ENCODE data around the gene FHOD3. TPM values are rescaled to one million over a fixed set of nuclear protein-coding genes. Genes with fewer than 3 reads are reported as not detected.

Gene FHOD3
- total RNA-seq, 2 donors from 2014 or later, result 19.8 to 24.9 TPM

DNA sequence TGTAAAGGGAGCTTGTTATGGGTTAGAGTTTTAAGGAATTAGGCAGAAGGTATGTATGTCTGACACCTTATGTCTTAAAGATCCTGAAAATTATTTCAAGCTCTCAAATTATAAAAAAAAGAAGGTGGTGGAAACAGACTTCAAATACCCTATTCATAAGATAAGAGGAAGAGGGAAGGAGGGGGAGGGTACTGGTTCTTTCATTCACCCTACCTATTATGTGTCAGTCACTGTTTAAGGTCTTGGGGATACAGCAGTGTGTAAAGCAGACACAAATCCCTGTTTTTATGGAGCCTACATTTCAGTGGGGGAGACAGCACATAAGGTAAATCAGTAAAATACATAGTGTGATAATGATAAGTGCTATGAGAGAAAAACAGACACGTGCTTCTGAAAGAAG is 184.4 kb downstream of the FHOD3 start:
- no peak for ATAC-seq (ENCODE audit: insufficient number of reproducible peaks, low FRiP score, low read depth)
- TF ChIP-seq, protein P1, sequence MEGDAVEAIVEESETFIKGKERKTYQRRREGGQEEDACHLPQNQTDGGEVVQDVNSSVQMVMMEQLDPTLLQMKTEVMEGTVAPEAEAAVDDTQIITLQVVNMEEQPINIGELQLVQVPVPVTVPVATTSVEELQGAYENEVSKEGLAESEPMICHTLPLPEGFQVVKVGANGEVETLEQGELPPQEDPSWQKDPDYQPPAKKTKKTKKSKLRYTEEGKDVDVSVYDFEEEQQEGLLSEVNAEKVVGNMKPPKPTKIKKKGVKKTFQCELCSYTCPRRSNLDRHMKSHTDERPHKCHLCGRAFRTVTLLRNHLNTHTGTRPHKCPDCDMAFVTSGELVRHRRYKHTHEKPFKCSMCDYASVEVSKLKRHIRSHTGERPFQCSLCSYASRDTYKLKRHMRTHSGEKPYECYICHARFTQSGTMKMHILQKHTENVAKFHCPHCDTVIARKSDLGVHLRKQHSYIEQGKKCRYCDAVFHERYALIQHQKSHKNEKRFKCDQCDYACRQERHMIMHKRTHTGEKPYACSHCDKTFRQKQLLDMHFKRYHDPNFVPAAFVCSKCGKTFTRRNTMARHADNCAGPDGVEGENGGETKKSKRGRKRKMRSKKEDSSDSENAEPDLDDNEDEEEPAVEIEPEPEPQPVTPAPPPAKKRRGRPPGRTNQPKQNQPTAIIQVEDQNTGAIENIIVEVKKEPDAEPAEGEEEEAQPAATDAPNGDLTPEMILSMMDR (IDR thresholded peaks at IDR 0.05), result no peak
- Histone ChIP-seq H3K27ac (no peak overlapping the region), H3K27me3 (replicated peaks; ENCODE audit: insufficient read depth) (no peaks in the 10 kb centered on the region), H3K4me1 (ENCODE audit: control insufficient read depth in 1 of 2, low read depth in 2 of 2) (peaks cover 0 to 10% of the 10 kb centered on the region in 2 donors), H3K9me3 (no peaks in the 10 kb centered on the region), H3K36me3 (no peaks in the 10 kb centered on the region), H3K4me3 (no peak overlapping the region)
- DNase-seq (ENCODE audit: low spot score), result no peak

DNA sequence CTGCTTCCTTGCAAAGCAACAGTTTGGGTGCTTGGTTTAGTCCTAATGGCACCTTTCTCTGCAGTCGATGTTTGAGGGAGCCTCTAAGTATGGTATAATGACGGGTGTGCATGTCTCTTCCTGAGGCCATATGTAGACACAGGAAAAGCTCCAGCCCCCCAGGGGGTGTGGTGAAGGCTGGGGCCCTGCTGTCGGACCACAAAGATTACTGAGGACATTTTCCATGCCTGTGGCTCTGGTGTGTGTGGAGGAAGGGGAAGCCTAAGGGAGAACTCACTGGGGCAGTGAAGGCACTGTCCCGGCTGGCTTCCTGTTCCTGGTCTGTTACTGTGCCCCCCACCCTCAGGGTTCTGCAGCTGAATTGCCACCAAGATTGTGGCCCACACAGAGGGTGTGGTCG is 187.1 kb downstream of the FHOD3 start:
- no peak overlapping the region for H3K4me3 ChIP-seq
- DNase-seq (ENCODE audit: low spot score) (no peak), ATAC-seq (ENCODE audit: insufficient number of reproducible peaks, low FRiP score, low read depth) (no peak)
- H3K4me1 ChIP-seq (ENCODE audit: control insufficient read depth in 1 of 2, low read depth in 2 of 2), result peaks cover 0 to 10% of the 10 kb centered on the region in 2 donors
- TF ChIP-seq, protein P1 (IDR thresholded peaks at IDR 0.05), result no peak
- no peaks in the 10 kb centered on the region for H3K36me3 ChIP-seq
- H3K27ac ChIP-seq, result no peak overlapping the region
- no peaks in the 10 kb centered on the region for H3K27me3 ChIP-seq (replicated peaks; ENCODE audit: insufficient read depth)
- H3K9me3 ChIP-seq, result no peaks in the 10 kb centered on the region

DNA sequence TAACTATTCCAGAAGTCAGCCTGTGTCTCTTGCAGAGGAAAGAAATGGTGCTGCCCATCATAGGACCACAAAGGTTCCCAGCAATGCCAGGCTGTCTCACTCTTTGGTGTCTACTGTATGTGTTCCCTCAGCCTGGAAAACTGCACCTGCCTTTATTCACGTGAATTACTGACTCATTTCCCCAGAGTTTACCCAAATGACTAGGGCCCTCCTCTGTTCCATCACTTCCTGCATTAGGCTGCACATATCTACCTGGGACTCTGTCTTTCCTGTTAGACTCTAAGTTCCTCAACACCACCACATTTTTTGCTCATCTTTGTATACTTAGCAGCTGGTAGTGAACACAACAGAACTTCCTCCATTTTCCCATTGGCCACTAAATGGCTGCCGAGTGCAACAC is 188.3 kb downstream of the FHOD3 start:
- no peak overlapping the region for H3K4me3 ChIP-seq
- TF ChIP-seq, protein P1 (IDR thresholded peaks at IDR 0.05), result no peak
- H3K27me3 ChIP-seq (replicated peaks; ENCODE audit: insufficient read depth), result no peaks in the 10 kb centered on the region
- ATAC-seq (ENCODE audit: insufficient number of reproducible peaks, low FRiP score, low read depth), result no peak
- no peaks in the 10 kb centered on the region for H3K9me3 ChIP-seq
- H3K36me3 ChIP-seq, result no peaks in the 10 kb centered on the region
- DNase-seq (ENCODE audit: low spot score), result no peak
- H3K27ac ChIP-seq, result no peak overlapping the region
- peaks cover 0 to 10% of the 10 kb centered on the region in 2 donors for H3K4me1 ChIP-seq (ENCODE audit: control insufficient read depth in 1 of 2, low read depth in 2 of 2)

DNA sequence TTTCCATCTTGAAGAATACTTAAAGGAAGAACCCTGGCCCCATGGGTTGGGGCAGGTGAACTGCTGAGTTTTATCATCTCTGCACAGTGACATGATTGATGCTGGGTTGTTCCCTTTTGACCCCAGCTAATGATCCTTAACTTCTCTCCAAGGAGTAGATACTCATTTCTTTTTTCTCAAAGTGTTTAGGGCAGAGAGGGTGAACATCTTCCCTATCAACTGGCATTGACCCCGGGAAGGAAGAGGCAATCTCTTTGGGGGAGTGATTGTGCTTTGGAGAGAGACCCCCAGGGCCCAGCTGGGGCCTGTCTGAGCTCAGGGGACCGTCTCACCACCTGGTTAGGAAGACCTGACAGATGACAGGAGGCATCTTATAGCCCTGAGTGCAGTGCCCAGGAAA is 190.6 kb downstream of the FHOD3 start:
- H3K27me3 ChIP-seq (replicated peaks; ENCODE audit: insufficient read depth), result no peaks in the 10 kb centered on the region
- no peak overlapping the region for H3K4me3 ChIP-seq
- TF ChIP-seq, protein P1 (IDR thresholded peaks at IDR 0.05), result no peak
- H3K36me3 ChIP-seq, result no peaks in the 10 kb centered on the region
- no peak overlapping the region for H3K27ac ChIP-seq
- ATAC-seq (ENCODE audit: insufficient number of reproducible peaks, low FRiP score, low read depth) (no peak), DNase-seq (ENCODE audit: low spot score) (no peak)
- no peaks in the 10 kb centered on the region for H3K9me3 ChIP-seq
- H3K4me1 ChIP-seq (ENCODE audit: control insufficient read depth in 1 of 2, low read depth in 2 of 2), result peaks cover 0 to 3% of the 10 kb centered on the region in 2 donors

DNA sequence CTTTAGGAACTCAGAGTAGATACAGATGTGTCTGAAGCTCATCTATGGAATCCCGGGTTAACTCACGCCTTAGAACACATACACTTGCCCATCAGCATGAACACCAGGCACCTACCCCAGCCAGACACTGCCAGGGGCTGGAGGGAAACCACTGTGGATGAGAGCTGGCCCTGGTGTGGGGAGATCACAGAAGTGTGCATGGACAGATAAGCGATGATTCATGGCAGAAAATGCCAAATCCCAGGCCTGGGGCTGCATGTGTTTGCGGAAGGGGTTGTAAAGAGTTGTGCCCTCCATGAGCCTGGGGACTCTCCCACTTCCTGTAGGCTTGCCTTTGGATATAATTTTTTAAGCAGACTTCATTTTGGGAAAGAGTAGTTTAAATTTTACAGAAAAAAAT is 193.4 kb downstream of the FHOD3 start:
- no peak for ATAC-seq (ENCODE audit: insufficient number of reproducible peaks, low FRiP score, low read depth)
- H3K9me3 ChIP-seq, result no peaks in the 10 kb centered on the region
- no peaks in the 10 kb centered on the region for H3K27me3 ChIP-seq (replicated peaks; ENCODE audit: insufficient read depth)
- H3K27ac ChIP-seq, result no peak overlapping the region
- TF ChIP-seq, protein P1 (IDR thresholded peaks at IDR 0.05), result no peak
- no peaks in the 10 kb centered on the region for H3K36me3 ChIP-seq
- DNase-seq (ENCODE audit: low spot score), result no peak
- no peaks in the 10 kb centered on the region for H3K4me1 ChIP-seq (ENCODE audit: control insufficient read depth in 1 of 2, low read depth in 2 of 2)
- H3K4me3 ChIP-seq, result no peak overlapping the region
